AG04449 (cell line): Measurements from ENCODE around the gene ACAA1.

Source experiments
- CTCF ChIA-PET: fragments of 350-600 bp; formaldehyde crosslinking; extraction: SDS; loops from one replicate; lab custom pipeline; 2021; ENCODE audit warnings: antibody characterized with exemption; lab: Yijun Ruan, JAX
- POLR2A ChIA-PET: fragments of 400-600, 350-600 bp; formaldehyde crosslinking; extraction: SDS; loops from one replicate; lab custom pipeline; 2020; ENCODE audit warnings: antibody characterized with exemption, inconsistent platforms; lab: Yijun Ruan, JAX
- DNase-seq: peaks from one replicate; pipeline ENCODE4 v3.0.0-alpha.2; 2010; ENCODE audit warnings: low read depth, low spot score
- H3K4me3 ChIP-seq: 2 replicates; pipeline ENCODE4 v1.5.1; 2011; ENCODE audit warnings: low read depth, mild to moderate bottlenecking, control low read depth, low read length
- TF ChIP-seq, protein P1 (sequence below): IDR thresholded peaks from one replicate; pipeline ENCODE4 v1.5.1; 2011; ENCODE audit warnings: mild to moderate bottlenecking, moderate library complexity, low read length, control low read depth, inconsistent platforms; ENCODE audit not compliant: insufficient read depth; ENCODE audit errors: missing control alignments

The ACAA1 gene

DNA sequence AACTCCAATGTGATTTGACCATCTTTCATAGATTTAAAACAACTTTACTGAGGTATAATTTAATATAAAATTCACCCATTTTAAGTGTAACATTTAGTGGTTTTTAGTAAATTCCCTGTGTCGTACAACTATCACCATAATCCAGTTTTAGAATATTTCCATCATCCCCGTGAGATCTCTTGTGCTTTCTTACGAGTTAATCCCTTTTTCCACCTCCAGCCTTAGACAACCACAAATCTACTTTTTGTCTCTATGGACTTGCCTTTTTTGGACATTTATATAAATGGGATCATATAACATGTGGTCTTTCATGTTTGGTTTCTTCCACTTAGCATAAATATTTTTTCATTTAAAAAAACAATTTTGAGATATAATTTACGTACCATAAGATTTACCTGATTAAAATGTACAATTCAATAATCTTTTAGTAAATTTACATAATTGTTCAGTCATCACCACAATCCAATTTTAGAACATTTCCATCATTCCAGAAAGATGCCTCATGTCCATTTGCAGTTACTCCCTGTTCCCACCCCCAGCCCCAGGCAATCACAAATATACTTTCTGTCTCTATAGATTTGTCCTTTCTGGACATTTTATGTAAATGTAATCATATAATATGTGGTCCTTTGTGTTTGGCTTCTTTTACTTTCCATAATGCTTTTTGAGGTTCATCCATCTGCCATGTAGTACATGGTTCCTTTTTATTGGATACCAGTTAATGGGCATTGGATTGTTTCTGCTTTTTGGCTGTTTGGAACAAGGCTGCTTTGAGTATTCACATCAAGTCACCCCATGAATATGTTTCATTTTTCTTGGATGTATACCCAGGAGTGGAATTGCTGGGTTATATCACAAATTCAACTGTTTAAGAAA lies 31.5 kb upstream of the ACAA1 start:
- TF ChIP-seq, protein P1, sequence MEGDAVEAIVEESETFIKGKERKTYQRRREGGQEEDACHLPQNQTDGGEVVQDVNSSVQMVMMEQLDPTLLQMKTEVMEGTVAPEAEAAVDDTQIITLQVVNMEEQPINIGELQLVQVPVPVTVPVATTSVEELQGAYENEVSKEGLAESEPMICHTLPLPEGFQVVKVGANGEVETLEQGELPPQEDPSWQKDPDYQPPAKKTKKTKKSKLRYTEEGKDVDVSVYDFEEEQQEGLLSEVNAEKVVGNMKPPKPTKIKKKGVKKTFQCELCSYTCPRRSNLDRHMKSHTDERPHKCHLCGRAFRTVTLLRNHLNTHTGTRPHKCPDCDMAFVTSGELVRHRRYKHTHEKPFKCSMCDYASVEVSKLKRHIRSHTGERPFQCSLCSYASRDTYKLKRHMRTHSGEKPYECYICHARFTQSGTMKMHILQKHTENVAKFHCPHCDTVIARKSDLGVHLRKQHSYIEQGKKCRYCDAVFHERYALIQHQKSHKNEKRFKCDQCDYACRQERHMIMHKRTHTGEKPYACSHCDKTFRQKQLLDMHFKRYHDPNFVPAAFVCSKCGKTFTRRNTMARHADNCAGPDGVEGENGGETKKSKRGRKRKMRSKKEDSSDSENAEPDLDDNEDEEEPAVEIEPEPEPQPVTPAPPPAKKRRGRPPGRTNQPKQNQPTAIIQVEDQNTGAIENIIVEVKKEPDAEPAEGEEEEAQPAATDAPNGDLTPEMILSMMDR: no peak
- H3K4me3 ChIP-seq: peak overlapping the region; percentile 24; the same call in 1 of the 2 replicates
- DNase-seq: no peak
- ChIA-PET POLR2A (no interaction called here), CTCF (interaction anchor here (1.3 kb wide), 1 partner anchor 178 kb away, joined by 6 read pairs; the partner anchor contains the start of gene XYLB)

DNA sequence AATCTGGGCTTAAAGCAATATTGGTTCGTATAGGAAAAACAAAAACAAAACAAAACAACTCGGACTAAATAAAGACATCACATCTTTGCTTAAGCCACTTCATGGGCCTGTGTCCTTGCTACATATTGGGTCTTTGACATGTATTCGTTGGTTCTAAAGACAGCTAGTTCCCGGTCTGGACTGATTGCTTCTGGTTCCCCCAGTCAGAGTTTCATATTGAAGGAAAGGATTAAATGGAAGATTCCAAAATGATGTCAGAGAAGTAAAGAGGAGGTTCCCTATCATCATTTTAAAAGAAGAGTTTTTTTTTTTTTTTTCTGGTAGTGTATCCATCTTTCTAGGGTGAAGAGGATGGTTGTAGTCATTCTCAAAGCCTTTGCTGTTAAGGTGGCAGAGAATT lies 30.7 kb upstream of the ACAA1 start:
- H3K4me3 ChIP-seq: peak overlapping the region; percentile 79
- no peak for DNase-seq
- ChIA-PET CTCF (interaction anchor here (1.1 to 1.3 kb wide), 2 partner anchors 17 to 178 kb away, joined by 3 to 6 read pairs; partner anchors contain the start of gene XYLB), POLR2A (no interaction called here)
- TF ChIP-seq, protein P1: no peak

DNA sequence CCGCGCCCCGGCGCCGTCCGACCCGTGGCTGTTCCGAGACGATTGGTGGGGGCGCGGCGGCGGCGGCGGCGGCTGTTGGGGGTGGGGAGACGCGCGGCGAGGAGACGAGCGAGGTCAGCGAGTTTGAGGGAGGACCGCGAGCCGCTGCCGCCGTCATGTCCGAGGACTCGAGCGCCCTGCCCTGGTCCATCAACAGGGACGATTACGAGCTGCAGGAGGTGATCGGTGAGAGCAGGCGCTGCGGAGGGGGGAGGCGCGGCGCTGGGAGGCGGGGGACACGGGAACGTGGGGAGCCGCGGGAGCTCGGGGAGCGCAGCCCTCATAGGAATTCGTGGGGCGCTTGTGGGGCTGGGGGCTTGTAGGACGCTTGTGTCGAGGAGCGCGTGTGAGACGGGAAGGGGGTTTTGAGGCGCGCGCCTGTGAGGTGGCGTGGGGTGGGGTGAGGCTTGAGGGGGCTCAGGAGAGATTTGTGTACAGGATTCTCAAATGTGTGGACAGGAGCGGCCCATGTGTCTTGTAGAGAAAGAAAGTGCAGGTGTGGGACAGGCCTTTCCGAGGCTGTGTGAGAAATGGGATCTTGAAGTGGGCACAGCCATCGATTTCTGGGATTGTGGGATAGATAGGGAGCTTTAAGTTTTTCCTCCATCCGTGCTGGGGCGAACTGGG lies 28.9 kb upstream of the ACAA1 start:
- no peak for DNase-seq
- POLR2A ChIA-PET: interaction anchor here (0.6 to 2.3 kb wide), 6 partner anchors 8 to 314 kb away, joined by 3 to 24 read pairs (median 4); partner anchors contain the start of gene ACAA1
- CTCF ChIA-PET: no interaction called here
- peak overlapping the region; percentile 79 for H3K4me3 ChIP-seq
- TF ChIP-seq, protein P1: no peak

DNA sequence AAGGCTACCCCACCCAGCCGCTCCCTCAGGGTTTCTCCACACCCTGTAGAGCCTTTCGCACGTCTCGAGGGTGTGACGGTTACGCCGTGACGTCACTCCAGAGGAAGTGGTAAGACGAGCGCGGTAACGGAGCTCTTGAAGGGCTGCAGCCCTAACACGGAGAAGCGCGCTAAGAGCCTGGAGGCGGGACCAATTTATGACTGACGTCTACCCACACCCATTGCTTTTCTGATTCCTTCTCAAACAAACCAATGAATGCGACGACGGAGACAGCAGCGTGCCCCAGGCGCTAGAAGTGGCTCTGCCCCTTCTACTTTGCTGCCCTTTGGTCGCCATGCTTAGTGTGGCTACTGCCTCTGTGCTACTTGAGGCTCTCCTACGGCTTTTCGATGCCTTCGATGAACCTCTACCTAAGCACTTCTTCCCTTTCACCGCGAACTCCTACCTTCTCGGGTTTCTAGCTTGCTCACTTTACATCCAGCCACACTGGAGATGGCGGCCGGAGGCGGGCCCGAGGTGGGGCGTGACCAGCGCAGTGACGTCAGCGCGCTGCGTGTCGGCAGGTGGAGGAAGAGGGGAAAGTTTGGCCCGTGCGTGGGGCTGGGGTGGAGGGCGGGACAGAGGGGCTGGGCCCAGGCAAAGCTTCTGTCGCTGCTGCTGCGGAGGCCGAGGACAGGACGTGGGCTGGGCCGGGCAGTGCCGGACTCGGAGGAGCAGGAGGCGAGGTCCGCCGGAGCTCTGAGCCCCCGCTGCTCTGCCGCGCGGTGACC lies 28.2 kb upstream of the ACAA1 start, which contains the start of gene OXSR1:
OXSR1 (plus strand) TSS at position 586 of the 770 bp plus-strand sequence. CDS start 340 bp downstream, outside the sequence.
- ChIA-PET CTCF (interaction anchor here (0.9 to 2.3 kb wide), 4 partner anchors 9 to 182 kb away, joined by 3 to 6 read pairs (median 4); partner anchors contain the start of gene XYLB), POLR2A (interaction anchor here (0.8 to 2.3 kb wide), 7 partner anchors 12 to 315 kb away, joined by 3 to 24 read pairs (median 4); partner anchors contain the start of genes ACAA1 and XYLB)
- TF ChIP-seq, protein P1: no peak
- DNase-seq: peak; percentile 98
- H3K4me3 ChIP-seq: peak within 1 kb of the TSS; percentile 79

DNA sequence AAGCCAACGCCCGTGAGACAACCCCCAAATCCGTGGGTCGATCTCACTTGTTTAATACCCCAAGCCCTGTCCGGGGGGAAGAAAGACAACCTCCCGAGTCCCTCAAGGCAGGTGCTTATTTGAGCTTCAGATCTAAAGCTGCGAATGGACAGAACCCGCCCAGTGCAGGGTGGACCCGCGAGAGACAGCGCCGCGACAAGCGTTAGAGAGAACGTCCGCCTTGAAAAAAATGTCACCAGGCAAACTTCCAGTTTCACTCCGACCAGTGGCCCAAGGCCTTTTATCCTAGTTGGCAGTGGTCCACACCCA lies 27.7 kb upstream of the ACAA1 start:
- ChIA-PET CTCF (interaction anchor here (0.9 to 2.3 kb wide), 5 partner anchors 9 to 182 kb away, joined by 3 to 6 read pairs (median 4); partner anchors contain the start of gene XYLB), POLR2A (interaction anchor here (1.0 to 2.3 kb wide), 4 partner anchors 11 to 182 kb away, joined by 3 to 24 read pairs (median 5); partner anchors contain the start of genes ACAA1 and XYLB)
- no peak for DNase-seq
- TF ChIP-seq, protein P1: no peak
- H3K4me3 ChIP-seq: peak overlapping the region; percentile 79
